ENCODE measurements around the gene PSMD12.

Gene PSMD12

DNA sequence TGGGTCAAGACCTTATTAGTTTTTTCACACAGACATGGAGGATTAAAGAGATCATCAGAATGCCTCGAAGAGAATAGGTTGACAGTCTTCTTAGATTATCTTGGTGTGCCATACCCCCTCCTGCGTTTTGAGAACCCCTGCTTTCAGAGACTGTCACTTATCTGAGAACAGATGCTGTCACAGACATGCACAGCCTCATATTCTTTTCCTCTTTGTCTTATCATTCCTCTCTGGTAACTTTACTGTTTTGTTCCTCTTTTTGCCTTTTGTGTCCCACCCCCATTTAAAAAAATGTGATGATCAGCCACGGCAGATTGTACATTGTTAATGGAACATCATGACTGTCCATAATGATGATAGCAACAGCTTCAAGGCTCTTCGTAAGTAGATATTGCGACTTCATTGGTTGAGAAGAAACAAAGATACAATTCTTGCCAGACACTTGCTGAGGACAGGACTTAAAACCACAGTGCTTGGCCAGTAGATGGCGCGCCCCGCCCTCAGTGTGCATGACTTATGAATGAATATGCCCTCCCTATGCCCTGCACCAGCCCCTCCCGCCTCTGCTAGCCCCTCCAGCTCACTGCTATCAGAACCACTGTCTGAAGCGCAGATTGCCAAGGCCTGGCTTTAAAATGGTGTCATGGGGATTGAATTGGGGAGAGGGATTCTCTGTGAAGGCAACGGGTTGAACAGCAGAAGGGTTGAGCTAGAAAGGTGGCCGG is 8.1 kb upstream of the PSMD12 start:
- H4K8ac ChIP-seq (ENCODE audit: low read length) = no peak overlapping the region
- peak overlapping the region; percentile 3 for H3K4me2 ChIP-seq (ENCODE audit: low read length, poor library complexity, severe bottlenecking)
- H2AFZ ChIP-seq (ENCODE audit: low read depth, low read length) = no peak overlapping the region
- no peak overlapping the region for H3K14ac ChIP-seq (ENCODE audit: low read length in 2 of 2)
- no peak overlapping the region for H2BK15ac ChIP-seq (ENCODE audit: low read depth, poor library complexity, severe bottlenecking)
- no peak overlapping the region for H3K4me3 ChIP-seq (ENCODE audit: insufficient read depth in 1 of 2, low read depth in 1 of 2, low read length in 2 of 2)
- no peak overlapping the region for H3K23ac ChIP-seq (ENCODE audit: low read length in 2 of 2)
- H3K18ac ChIP-seq (ENCODE audit: low read depth in 1 of 2, low read length in 2 of 2) = no peak overlapping the region
- H3K79me1 ChIP-seq (replicated peaks; ENCODE audit: low read length, poor library complexity, severe bottlenecking) = peaks cover 4% of the 10 kb centered on the region
- 28% methylated on average over 11 of the region's 12 CpGs for WGBS
- peaks cover 9% of the 10 kb centered on the region for H3K4me1 ChIP-seq (ENCODE audit: control insufficient read depth, insufficient read depth, low read depth, low read length)
- H2BK12ac ChIP-seq (ENCODE audit: low read length in 2 of 2) = no peak overlapping the region
- no peak overlapping the region for H4K91ac ChIP-seq (ENCODE audit: low read length)
- H3K9ac ChIP-seq (ENCODE audit: low read length) = peak overlapping the region; percentile 23
- no peaks in the 10 kb centered on the region for H3K36me3 ChIP-seq (ENCODE audit: control insufficient read depth in 1 of 2, insufficient read depth in 2 of 2, low read depth in 1 of 2, low read length in 2 of 2)
- no peaks in the 10 kb centered on the region for H3K9me3 ChIP-seq (ENCODE audit: control insufficient read depth, low read length)
- H3K27ac ChIP-seq (ENCODE audit: low read length, poor library complexity, severe bottlenecking) = no peak overlapping the region
- DNase-seq = peak; percentile 87
- H2AK5ac ChIP-seq (ENCODE audit: low read length, severe bottlenecking) = no peak overlapping the region
- no peak overlapping the region for H2BK5ac ChIP-seq (ENCODE audit: low read depth, low read length, poor library complexity, severe bottlenecking)
- no peaks in the 10 kb centered on the region for H3K27me3 ChIP-seq (ENCODE audit: control insufficient read depth in 1 of 2, insufficient read depth in 1 of 2, low read length in 2 of 2)
- H3K4ac ChIP-seq (ENCODE audit: low read depth in 1 of 2, low read length in 2 of 2) = no peak overlapping the region
- H2BK120ac ChIP-seq (ENCODE audit: low read depth, low read length) = no peak overlapping the region

- Histone ChIP-seq H2BK15ac (ENCODE audit: low read depth, poor library complexity, severe bottlenecking) (no peak overlapping the region), H3K4me3 (ENCODE audit: insufficient read depth in 1 of 2, low read depth in 1 of 2, low read length in 2 of 2) (no peak overlapping the region), H3K4ac (ENCODE audit: low read depth in 1 of 2, low read length in 2 of 2) (no peak overlapping the region), H4K8ac (ENCODE audit: low read length) (no peak overlapping the region), H3K4me2 (ENCODE audit: low read length, poor library complexity, severe bottlenecking) (no peak overlapping the region), H3K79me1 (replicated peaks; ENCODE audit: low read length, poor library complexity, severe bottlenecking) (no peaks in the 10 kb centered on the region), H4K91ac (ENCODE audit: low read length) (no peak overlapping the region), H3K14ac (ENCODE audit: low read length in 2 of 2) (no peak overlapping the region), H3K4me1 (ENCODE audit: control insufficient read depth, insufficient read depth, low read depth, low read length) (peaks cover 7% of the 10 kb centered on the region), H2AK5ac (ENCODE audit: low read length, severe bottlenecking) (no peak overlapping the region), H3K27ac (ENCODE audit: low read length, poor library complexity, severe bottlenecking) (no peak overlapping the region), H2BK12ac (ENCODE audit: low read length in 2 of 2) (no peak overlapping the region), H3K9me3 (ENCODE audit: control insufficient read depth, low read length) (no peaks in the 10 kb centered on the region), H2AFZ (ENCODE audit: low read depth, low read length) (no peak overlapping the region), H3K36me3 (ENCODE audit: control insufficient read depth in 1 of 2, insufficient read depth in 2 of 2, low read depth in 1 of 2, low read length in 2 of 2) (no peaks in the 10 kb centered on the region), H3K27me3 (ENCODE audit: control insufficient read depth in 1 of 2, insufficient read depth in 1 of 2, low read length in 2 of 2) (no peaks in the 10 kb centered on the region), H3K9ac (ENCODE audit: low read length) (no peak overlapping the region), H3K23ac (ENCODE audit: low read length in 2 of 2) (no peak overlapping the region), H2BK5ac (ENCODE audit: low read depth, low read length, poor library complexity, severe bottlenecking) (no peak overlapping the region), H3K18ac (ENCODE audit: low read depth in 1 of 2, low read length in 2 of 2) (no peak overlapping the region), H2BK120ac (ENCODE audit: low read depth, low read length) (no peak overlapping the region)
- DNase-seq = no peak
- WGBS = 100% methylated on average over 1 of the region's 1 CpG
Observed at GRCh38 chr17:67372751-67373150, 6.4 kb upstream of the PSMD12 start.

- no peak overlapping the region for H4K8ac ChIP-seq (ENCODE audit: low read length)
- no peak overlapping the region for H4K91ac ChIP-seq (ENCODE audit: low read length)
- no peak overlapping the region for H2AK5ac ChIP-seq (ENCODE audit: low read length, severe bottlenecking)
- H3K9ac ChIP-seq (ENCODE audit: low read length) = peak overlapping the region; percentile 7
- H3K4me3 ChIP-seq (ENCODE audit: insufficient read depth in 1 of 2, low read depth in 1 of 2, low read length in 2 of 2) = no peak overlapping the region
- H3K23ac ChIP-seq (ENCODE audit: low read length in 2 of 2) = no peak overlapping the region
- H3K36me3 ChIP-seq (ENCODE audit: control insufficient read depth in 1 of 2, insufficient read depth in 2 of 2, low read depth in 1 of 2, low read length in 2 of 2) = no peaks in the 10 kb centered on the region
- H2AFZ ChIP-seq (ENCODE audit: low read depth, low read length) = no peak overlapping the region
- H2BK12ac ChIP-seq (ENCODE audit: low read length in 2 of 2) = no peak overlapping the region
- no peak overlapping the region for H2BK5ac ChIP-seq (ENCODE audit: low read depth, low read length, poor library complexity, severe bottlenecking)
- no peak overlapping the region for H2BK120ac ChIP-seq (ENCODE audit: low read depth, low read length)
- H3K14ac ChIP-seq (ENCODE audit: low read length in 2 of 2) = no peak overlapping the region
- H3K27ac ChIP-seq (ENCODE audit: low read length, poor library complexity, severe bottlenecking) = no peak overlapping the region
- H3K4me2 ChIP-seq (ENCODE audit: low read length, poor library complexity, severe bottlenecking) = no peak overlapping the region
- no peaks in the 10 kb centered on the region for H3K9me3 ChIP-seq (ENCODE audit: control insufficient read depth, low read length)
- H3K79me1 ChIP-seq (replicated peaks; ENCODE audit: low read length, poor library complexity, severe bottlenecking) = no peaks in the 10 kb centered on the region
- H3K4me1 ChIP-seq (ENCODE audit: control insufficient read depth, insufficient read depth, low read depth, low read length) = peaks cover 5% of the 10 kb centered on the region
- H3K18ac ChIP-seq (ENCODE audit: low read depth in 1 of 2, low read length in 2 of 2) = no peak overlapping the region
- H3K27me3 ChIP-seq (ENCODE audit: control insufficient read depth in 1 of 2, insufficient read depth in 1 of 2, low read length in 2 of 2) = no peaks in the 10 kb centered on the region
- no peak for DNase-seq
- no peak overlapping the region for H2BK15ac ChIP-seq (ENCODE audit: low read depth, poor library complexity, severe bottlenecking)
- no peak overlapping the region for H3K4ac ChIP-seq (ENCODE audit: low read depth in 1 of 2, low read length in 2 of 2)
Observed at GRCh38 chr17:67369676-67370075, 3.3 kb upstream of the PSMD12 start.

GRCh38 chr17:67365738-67366192 is 612 bp downstream of the PSMD12 start:
- peak overlapping the region; percentile 98 for H3K9ac ChIP-seq (ENCODE audit: low read length)

More at GRCh38 chr17:67365738-67366192, 612 bp downstream of the PSMD12 start:
- H3K4ac ChIP-seq (ENCODE audit: low read depth in 1 of 2, low read length in 2 of 2) = peak overlapping the region; percentile 42 to 98
- no peak overlapping the region for H4K8ac ChIP-seq (ENCODE audit: low read length)
- peak overlapping the region in 1 of 2 experiments; percentile 98 for H3K23ac ChIP-seq (ENCODE audit: low read length in 2 of 2)
- no peak overlapping the region for H2AFZ ChIP-seq (ENCODE audit: low read depth, low read length)
- H3K36me3 ChIP-seq (ENCODE audit: control insufficient read depth in 1 of 2, insufficient read depth in 2 of 2, low read depth in 1 of 2, low read length in 2 of 2) = peaks cover 0 to 15% of the 10 kb centered on the region in 2 experiments
- WGBS = under 1% methylated on average over 8 of the region's 11 CpGs
- H2BK120ac ChIP-seq (ENCODE audit: low read depth, low read length) = no peak overlapping the region
- H3K79me1 ChIP-seq (replicated peaks; ENCODE audit: low read length, poor library complexity, severe bottlenecking) = no peaks in the 10 kb centered on the region
- no peak overlapping the region for H2AK5ac ChIP-seq (ENCODE audit: low read length, severe bottlenecking)
- H3K9me3 ChIP-seq (ENCODE audit: control insufficient read depth, low read length) = no peaks in the 10 kb centered on the region
- no peak overlapping the region for H4K91ac ChIP-seq (ENCODE audit: low read length)
- peak overlapping the region in 1 of 2 experiments; percentile 7 for H3K14ac ChIP-seq (ENCODE audit: low read length in 2 of 2)
- H2BK12ac ChIP-seq (ENCODE audit: low read length in 2 of 2) = no peak overlapping the region
- peaks cover 7% of the 10 kb centered on the region for H3K4me1 ChIP-seq (ENCODE audit: control insufficient read depth, insufficient read depth, low read depth, low read length)
- H3K27ac ChIP-seq (ENCODE audit: low read length, poor library complexity, severe bottlenecking) = peak overlapping the region; percentile 71
- peak; percentile 84 for DNase-seq
- H2BK15ac ChIP-seq (ENCODE audit: low read depth, poor library complexity, severe bottlenecking) = no peak overlapping the region
- H2BK5ac ChIP-seq (ENCODE audit: low read depth, low read length, poor library complexity, severe bottlenecking) = no peak overlapping the region
- peak overlapping the region; percentile 93 to 99 for H3K4me3 ChIP-seq (ENCODE audit: insufficient read depth in 1 of 2, low read depth in 1 of 2, low read length in 2 of 2)
- peak overlapping the region; percentile 78 to 100 for H3K18ac ChIP-seq (ENCODE audit: low read depth in 1 of 2, low read length in 2 of 2)
- H3K4me2 ChIP-seq (ENCODE audit: low read length, poor library complexity, severe bottlenecking) = peak overlapping the region; percentile 78
- H3K27me3 ChIP-seq (ENCODE audit: control insufficient read depth in 1 of 2, insufficient read depth in 1 of 2, low read length in 2 of 2) = no peaks in the 10 kb centered on the region

Measured in mesenchymal stem cell (in vitro differentiated cells and primary cell).